ENCODE results near the gene EFCAB5. TPM values are rescaled to one million over a fixed set of nuclear protein-coding genes. Genes with fewer than 3 reads are reported as not detected.
A peak's percentile ranks its signal among the peaks of the same experiment; 100 is the strongest.
"Not testable (repeated sequence)": the region's sequence is repeated elsewhere in the genome, so short reads cannot be mapped to it uniquely, and the experiment has no call there.

Gene EFCAB5
- total and polyA plus RNA-seq, 3 donors from 2014 or later: 11.7 to 23.0 (median 15.1) TPM

- Histone ChIP-seq H3K36me3 (ENCODE audit: low read depth, missing control alignments) (no peaks in the 10 kb centered on the region), H3K4me3 (no peak overlapping the region), H3K9me3 (no peaks in the 10 kb centered on the region), H3K4me1 (no peaks in the 10 kb centered on the region), H3K27me3 (no peaks in the 10 kb centered on the region), H3K27ac (no peak overlapping the region)
- intact Hi-C loops (cut with DNase I; ENCODE audit: low total_unique reads): no loop called here
- no peak for DNase-seq
- 54 to 64% methylated on average over 8 of the region's 8 CpGs for WGBS, 2 donors
- TF ChIP-seq POLR2A (IDR thresholded peaks at IDR 0.05) (no peak), CTCF (IDR thresholded peaks at IDR 0.05) (no peak)
Observed at GRCh38 chr17:30005709-30006320, 64.4 kb downstream of the EFCAB5 start.

GRCh38 chr17:30011934-30012333, 70.5 kb downstream of the EFCAB5 start:
- WGBS, 2 donors: 95 to 99% methylated on average over 6 to 10 of the region's 10 CpGs
- intact Hi-C loops (cut with DNase I; ENCODE audit: low total_unique reads): not testable (repeated sequence)

GRCh38 chr17:30021708-30022317, 80.4 kb downstream of the EFCAB5 start:
- DNase-seq: peak; percentile 34
- 41 to 42% methylated on average over 4 of the region's 4 CpGs for WGBS, 2 donors
- no peaks in the 10 kb centered on the region for H3K36me3 ChIP-seq (ENCODE audit: low read depth, missing control alignments)
- no peak overlapping the region for H3K27ac ChIP-seq
- H3K27me3 ChIP-seq: no peaks in the 10 kb centered on the region
- TF ChIP-seq CTCF (IDR thresholded peaks at IDR 0.05) (peak; percentile 41 to 73 (median 64)), POLR2A (IDR thresholded peaks at IDR 0.05) (no peak)
- intact Hi-C loops (cut with DNase I; ENCODE audit: low total_unique reads): no loop called here
- no peaks in the 10 kb centered on the region for H3K4me1 ChIP-seq
- H3K9me3 ChIP-seq: no peaks in the 10 kb centered on the region
- H3K4me3 ChIP-seq: no peak overlapping the region

More at GRCh38 chr17:30011934-30012333, 70.5 kb downstream of the EFCAB5 start:
- H3K27me3 ChIP-seq; H3K9me3 ChIP-seq; H3K27ac ChIP-seq; H3K4me1 ChIP-seq; H3K4me3 ChIP-seq; H3K36me3 ChIP-seq (ENCODE audit: low read depth, missing control alignments); DNase-seq: not testable (repeated sequence)

GRCh38 chr17:30025325-30025724, 83.9 kb downstream of the EFCAB5 start:
- WGBS, 2 donors: 82 to 84% methylated on average over 2 of the region's 2 CpGs

GRCh38 chr17:30027676-30028075, 86.2 kb downstream of the EFCAB5 start:
- H3K36me3 ChIP-seq (ENCODE audit: low read depth, missing control alignments): no peaks in the 10 kb centered on the region
- H3K27me3 ChIP-seq: no peaks in the 10 kb centered on the region
- intact Hi-C loops (cut with DNase I; ENCODE audit: low total_unique reads): no loop called here
- no peaks in the 10 kb centered on the region for H3K9me3 ChIP-seq
- no peak overlapping the region for H3K27ac ChIP-seq
- WGBS, 2 donors: 61 to 82% methylated on average over 2 to 4 of the region's 4 CpGs
- no peaks in the 10 kb centered on the region for H3K4me1 ChIP-seq
- TF ChIP-seq CTCF (IDR thresholded peaks at IDR 0.05): no peak
- TF ChIP-seq POLR2A (IDR thresholded peaks at IDR 0.05): no peak
- DNase-seq: no peak
- H3K4me3 ChIP-seq: no peak overlapping the region

More at GRCh38 chr17:30025325-30025724, 83.9 kb downstream of the EFCAB5 start:
- H3K4me3 ChIP-seq; H3K9me3 ChIP-seq; intact Hi-C loops (cut with DNase I; ENCODE audit: low total_unique reads); H3K27ac ChIP-seq; H3K4me1 ChIP-seq; DNase-seq; H3K36me3 ChIP-seq (ENCODE audit: low read depth, missing control alignments); H3K27me3 ChIP-seq: not testable (repeated sequence)

All from testis (tissue), 3 donors.